Activated CD8-positive, alpha-beta T cell treated with anti-CD3 and anti-CD28 coated beads for 36 hours (primary cell): ENCODE measurements around the gene OTUD5. TPM values are rescaled to one million over a fixed set of nuclear protein-coding genes. Genes with fewer than 3 reads are reported as not detected.

Experiments used
- ATAC-seq: fragments of 200-7000 bp; cut with Tn5 transposase; one replicate; pipeline ENCODE4 v1.10.0; 2021; ENCODE audit warnings: mild to moderate bottlenecking, moderate library complexity
- CTCF ChIA-PET: fragments of 350-600 bp; sonication (Branson Sonifier 250); formaldehyde crosslinking; loops from one replicate; lab custom pipeline; 2021; ENCODE audit warnings: antibody characterized with exemption; lab: Charles Lee
- POLR2A ChIA-PET: fragments of 350-600 bp; sonication (Branson Sonifier 250); formaldehyde crosslinking; loops from one replicate; lab custom pipeline; 2021; ENCODE audit warnings: antibody characterized with exemption; lab: Charles Lee
- DNase-seq: peaks from one replicate; pipeline ENCODE4 v3.0.0-alpha.2; 2020
- H3K27ac Mint-ChIP-seq: one replicate; pipeline ENCODE4 v1.8.0; 2021; ENCODE audit warnings: mild to moderate bottlenecking, mixed read lengths
- H3K27me3 Mint-ChIP-seq: one replicate; pipeline ENCODE4 v1.8.0; 2021; ENCODE audit warnings: mixed read lengths
- H3K36me3 Mint-ChIP-seq: one replicate; pipeline ENCODE4 v1.8.0; 2021; ENCODE audit warnings: low read depth, mixed read lengths
- H3K4me1 Mint-ChIP-seq: one replicate; pipeline ENCODE4 v1.8.0; 2021; ENCODE audit warnings: low read depth, mixed read lengths
- H3K4me3 Mint-ChIP-seq: one replicate; pipeline ENCODE4 v1.8.0; 2021; ENCODE audit warnings: mild to moderate bottlenecking, moderate library complexity, mixed read lengths
- H3K9me3 Mint-ChIP-seq: one replicate; pipeline ENCODE4 v1.8.0; 2021; ENCODE audit warnings: mixed read lengths
- intact Hi-C: fragments of 100-400 bp; cut with micrococcal nuclease; formaldehyde crosslinking; loops from one replicate; pipeline ENCODE4 v1.10.0; 2022
- total RNA-seq, 2 experiments: library from RNA; stranded (reverse); gene quantifications; one replicate each; pipeline ENCODE4 v1.2.3, GENCODE V29; 2021
- TF ChIP-seq, protein P1 (sequence below): fragments of 200-600 bp; IDR thresholded peaks from one replicate; pipeline ENCODE4 v1.8.0; 2022; ENCODE audit warnings: antibody characterized with exemption, mild to moderate bottlenecking

Gene OTUD5
- total RNA-seq, 2 experiments from 2014 or later = 50.6 to 51.5 TPM

DNA sequence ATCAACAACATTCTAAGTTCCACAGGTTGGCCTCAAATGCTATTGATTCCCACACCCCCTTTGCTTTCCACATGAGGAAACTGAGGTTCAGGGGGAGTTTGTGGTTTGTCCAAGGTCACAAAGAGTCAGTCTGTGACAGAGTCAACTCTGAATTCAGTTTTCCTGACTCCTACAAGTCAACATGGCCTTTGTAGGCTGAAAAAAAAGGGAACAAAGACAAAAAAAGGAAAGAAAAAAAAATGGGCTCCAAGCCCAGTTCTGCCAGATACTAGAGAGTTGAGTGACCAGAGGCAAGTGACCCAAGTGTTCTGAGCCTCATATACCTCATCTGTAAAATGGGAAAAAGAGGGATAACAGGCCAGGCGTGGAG lies 22.1 kb downstream of the OTUD5 start:
- TF ChIP-seq, protein P1, sequence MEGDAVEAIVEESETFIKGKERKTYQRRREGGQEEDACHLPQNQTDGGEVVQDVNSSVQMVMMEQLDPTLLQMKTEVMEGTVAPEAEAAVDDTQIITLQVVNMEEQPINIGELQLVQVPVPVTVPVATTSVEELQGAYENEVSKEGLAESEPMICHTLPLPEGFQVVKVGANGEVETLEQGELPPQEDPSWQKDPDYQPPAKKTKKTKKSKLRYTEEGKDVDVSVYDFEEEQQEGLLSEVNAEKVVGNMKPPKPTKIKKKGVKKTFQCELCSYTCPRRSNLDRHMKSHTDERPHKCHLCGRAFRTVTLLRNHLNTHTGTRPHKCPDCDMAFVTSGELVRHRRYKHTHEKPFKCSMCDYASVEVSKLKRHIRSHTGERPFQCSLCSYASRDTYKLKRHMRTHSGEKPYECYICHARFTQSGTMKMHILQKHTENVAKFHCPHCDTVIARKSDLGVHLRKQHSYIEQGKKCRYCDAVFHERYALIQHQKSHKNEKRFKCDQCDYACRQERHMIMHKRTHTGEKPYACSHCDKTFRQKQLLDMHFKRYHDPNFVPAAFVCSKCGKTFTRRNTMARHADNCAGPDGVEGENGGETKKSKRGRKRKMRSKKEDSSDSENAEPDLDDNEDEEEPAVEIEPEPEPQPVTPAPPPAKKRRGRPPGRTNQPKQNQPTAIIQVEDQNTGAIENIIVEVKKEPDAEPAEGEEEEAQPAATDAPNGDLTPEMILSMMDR = no peak
- H3K36me3 Mint-ChIP-seq = peaks cover 50% of the 10 kb centered on the region
- ChIA-PET CTCF (interaction anchor here (1.1 kb wide), 1 partner anchor 16 kb away, joined by 4 read pairs; no protein-coding TSS in a partner anchor), POLR2A (interaction anchor here (1.0 to 11.3 kb wide), 3 partner anchors 14 to 21 kb away, joined by 3 to 176 read pairs (median 172); partner anchors contain the start of genes PIM2 and SLC35A2)
- ATAC-seq (no peak), DNase-seq (no peak)
- peak overlapping the region; percentile 45 for H3K4me3 Mint-ChIP-seq
- no peaks in the 10 kb centered on the region for H3K27me3 Mint-ChIP-seq
- intact Hi-C loops = loop anchor here (5.0 kb wide), 1 partner anchor 133 kb away; the partner anchor contains the start of gene HDAC6
- peaks cover 62% of the 10 kb centered on the region for H3K4me1 Mint-ChIP-seq
- peak overlapping the region; percentile 95 for H3K27ac Mint-ChIP-seq
- H3K9me3 Mint-ChIP-seq = no peaks in the 10 kb centered on the region

DNA sequence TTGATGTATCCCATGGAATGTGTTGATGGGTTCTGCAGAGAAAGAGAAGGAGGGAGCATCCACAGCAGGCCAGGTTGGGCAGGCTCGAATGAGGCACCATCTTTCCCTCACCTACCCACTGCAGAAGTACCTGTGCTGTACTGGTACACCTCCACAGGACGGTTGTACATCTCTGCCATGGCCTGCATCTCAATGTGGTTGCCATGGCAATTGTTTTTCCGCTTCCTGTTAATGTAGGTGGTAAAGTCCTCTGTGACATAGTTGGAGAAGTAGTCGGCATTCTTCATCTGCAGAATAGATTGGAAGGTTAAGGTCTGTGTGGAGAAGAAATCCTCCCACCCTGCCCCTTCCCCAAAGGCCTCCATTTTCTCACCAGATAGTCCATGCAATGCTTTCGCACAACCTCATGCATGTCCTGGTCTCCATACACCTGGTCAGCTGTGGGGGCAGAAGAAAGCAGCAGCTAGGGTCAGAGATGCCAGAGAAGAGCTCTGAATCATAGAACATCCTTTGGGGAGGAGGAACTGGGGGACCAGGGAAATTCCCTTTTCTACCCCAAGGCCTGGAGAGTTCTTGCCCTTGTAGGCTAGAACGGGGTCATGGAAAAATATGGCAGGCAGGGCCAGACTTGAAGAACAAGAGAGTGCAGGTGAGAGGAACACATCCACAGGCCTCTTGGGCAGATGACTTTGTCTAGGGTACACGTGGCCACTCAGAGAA lies 22.7 kb downstream of the OTUD5 start:
- POLR2A ChIA-PET = interaction anchor here (0.7 to 11.3 kb wide), 3 partner anchors 14 to 35 kb away, joined by 3 to 176 read pairs (median 3); partner anchors contain the start of gene SLC35A2

DNA sequence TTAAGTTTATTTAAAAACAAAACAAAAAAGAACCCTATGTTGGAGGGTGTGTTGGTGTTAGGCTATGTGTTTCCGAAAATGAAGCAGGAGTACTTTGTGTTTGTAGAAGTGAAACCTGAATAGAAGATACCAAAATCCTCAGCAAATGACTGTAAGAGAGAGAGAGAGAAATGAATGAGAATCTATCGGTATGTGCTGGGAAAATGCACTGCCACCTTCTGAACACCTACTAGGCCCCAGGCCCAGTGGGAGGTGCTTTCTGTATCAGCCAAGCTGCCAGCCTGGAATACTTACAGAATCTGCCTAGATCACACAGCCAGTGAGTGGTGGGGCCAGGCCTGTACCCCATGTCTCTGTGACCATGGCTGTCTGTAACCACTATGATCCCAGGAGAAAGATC lies 23.6 kb downstream of the OTUD5 start:
- CTCF ChIA-PET = no interaction called here

More for the DNA sequence above, 22.7 kb downstream of the OTUD5 start:
- H3K27me3 Mint-ChIP-seq = no peaks in the 10 kb centered on the region
- DNase-seq (peak; percentile 59), ATAC-seq (peak; percentile 8)
- CTCF ChIA-PET = interaction anchor here (1.1 kb wide), 1 partner anchor 15 kb away, joined by 4 read pairs; no protein-coding TSS in a partner anchor
- peak overlapping the region; percentile 95 for H3K27ac Mint-ChIP-seq
- peaks cover 59% of the 10 kb centered on the region for H3K4me1 Mint-ChIP-seq
- peaks cover 49% of the 10 kb centered on the region for H3K36me3 Mint-ChIP-seq
- H3K9me3 Mint-ChIP-seq = no peaks in the 10 kb centered on the region
- H3K4me3 Mint-ChIP-seq = peak overlapping the region; percentile 45
- intact Hi-C loops = loop anchor here (5.0 kb wide), 1 partner anchor 132 kb away; the partner anchor contains the start of gene HDAC6
- TF ChIP-seq, protein P1 = no peak

DNA sequence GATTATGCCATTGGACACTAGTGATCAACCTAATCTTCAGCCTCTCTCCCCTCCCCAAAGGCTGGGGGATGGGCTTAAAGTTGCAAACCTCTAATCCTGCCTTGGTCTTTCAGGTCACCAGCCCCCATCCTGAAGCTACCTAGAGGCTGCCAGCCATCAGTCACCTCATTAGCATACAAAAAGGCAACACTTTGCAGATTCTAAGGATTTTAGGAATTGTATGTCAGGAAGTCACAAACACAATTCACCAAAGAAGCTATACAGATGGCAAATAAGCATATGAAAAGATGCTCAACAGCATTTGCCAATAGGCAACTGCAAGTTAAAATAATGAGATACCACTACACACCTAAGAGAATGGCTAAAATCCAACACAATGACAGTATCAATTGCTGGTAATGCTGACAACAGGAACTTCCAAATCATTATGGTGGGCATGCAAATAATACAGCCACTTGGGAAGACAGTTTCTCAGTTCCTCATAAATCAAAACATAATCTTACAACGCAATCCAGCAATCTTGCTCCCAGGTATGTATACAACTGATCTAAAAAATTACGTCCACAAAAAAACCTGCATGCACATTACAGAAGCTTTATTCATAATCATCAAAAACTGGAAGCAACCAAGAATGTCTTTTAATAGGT lies 29.5 kb downstream of the OTUD5 start:
- ATAC-seq (no peak), DNase-seq (no peak)
- H3K27me3 Mint-ChIP-seq = no peaks in the 10 kb centered on the region
- H3K4me3 Mint-ChIP-seq = no peak overlapping the region
- POLR2A ChIA-PET = interaction anchor here (0.7 to 1.9 kb wide), 3 partner anchors 8 to 29 kb away, joined by 3 to 11 read pairs (median 5); partner anchors contain the start of gene OTUD5
- H3K4me1 Mint-ChIP-seq = peaks cover 28% of the 10 kb centered on the region
- CTCF ChIA-PET = interaction anchor here (1.2 kb wide), 1 partner anchor 9 kb away, joined by 3 read pairs; no protein-coding TSS in a partner anchor
- H3K27ac Mint-ChIP-seq = no peak overlapping the region
- H3K9me3 Mint-ChIP-seq = no peaks in the 10 kb centered on the region
- peaks cover 28% of the 10 kb centered on the region for H3K36me3 Mint-ChIP-seq
- TF ChIP-seq, protein P1 = no peak
- intact Hi-C loops = no loop called here

More for the DNA sequence above, 23.6 kb downstream of the OTUD5 start:
- Mint-ChIP-seq H3K4me1 (peaks cover 49% of the 10 kb centered on the region), H3K9me3 (no peaks in the 10 kb centered on the region), H3K4me3 (peak overlapping the region; percentile 37), H3K27ac (peak overlapping the region; percentile 95), H3K36me3 (peaks cover 49% of the 10 kb centered on the region), H3K27me3 (no peaks in the 10 kb centered on the region)
- ATAC-seq (no peak), DNase-seq (no peak)
- intact Hi-C loops = no loop called here
- POLR2A ChIA-PET = interaction anchor here (0.7 to 1.8 kb wide), 3 partner anchors 12 to 34 kb away, joined by 3 to 7 read pairs (median 4); no protein-coding TSS in a partner anchor
- TF ChIP-seq, protein P1 = no peak
